ENCODE results near the gene ZMYM2. TPM values are rescaled to one million over a fixed set of nuclear protein-coding genes. Genes with fewer than 3 reads are reported as not detected.

ZMYM2 gene
- total RNA-seq, 1 donor from 2014 or later: 134 TPM

- no peak for DNase-seq (ENCODE audit: low read depth, low spot score)
- no peak for TF ChIP-seq CTCF (conservative IDR thresholded peaks at IDR 0.05)
- no peaks in the 10 kb centered on the region for H3K27me3 Mint-ChIP-seq (ENCODE audit: low read depth)
- peaks cover 6% of the 10 kb centered on the region for H3K4me1 Mint-ChIP-seq
- H3K4me3 Mint-ChIP-seq: no peak overlapping the region
- no peak overlapping the region for H3K27ac Mint-ChIP-seq (ENCODE audit: unreplicated experiment)
- H3K36me3 Mint-ChIP-seq (ENCODE audit: low read depth): peaks cover 51% of the 10 kb centered on the region
- H3K9me3 Mint-ChIP-seq: peaks cover 8% of the 10 kb centered on the region
These were observed 84.8 kb downstream of the ZMYM2 start for GRCh38 chr13:20043207-20043925.

GRCh38 chr13:20044086-20044485, 85.6 kb downstream of the ZMYM2 start:
- Mint-ChIP-seq H3K36me3 (ENCODE audit: low read depth) (peaks cover 44% of the 10 kb centered on the region), H3K27ac (ENCODE audit: unreplicated experiment) (no peak overlapping the region), H3K27me3 (ENCODE audit: low read depth) (no peaks in the 10 kb centered on the region), H3K4me1 (peaks cover 11% of the 10 kb centered on the region), H3K9me3 (peaks cover under 1% of the 10 kb centered on the region), H3K4me3 (no peak overlapping the region)
- DNase-seq (ENCODE audit: low read depth, low spot score): no peak
- TF ChIP-seq CTCF (conservative IDR thresholded peaks at IDR 0.05): no peak

GRCh38 chr13:20045950-20046548, 87.5 kb downstream of the ZMYM2 start:
- DNase-seq (ENCODE audit: low read depth, low spot score): no peak
- H3K4me3 Mint-ChIP-seq: no peak overlapping the region
- no peak for TF ChIP-seq CTCF (conservative IDR thresholded peaks at IDR 0.05)
- H3K27ac Mint-ChIP-seq (ENCODE audit: unreplicated experiment): no peak overlapping the region
- H3K36me3 Mint-ChIP-seq (ENCODE audit: low read depth): peaks cover 30% of the 10 kb centered on the region
- H3K27me3 Mint-ChIP-seq (ENCODE audit: low read depth): no peaks in the 10 kb centered on the region
- no peaks in the 10 kb centered on the region for H3K9me3 Mint-ChIP-seq
- H3K4me1 Mint-ChIP-seq: peaks cover 20% of the 10 kb centered on the region

GRCh38 chr13:20049558-20050473, 91.3 kb downstream of the ZMYM2 start:
- Mint-ChIP-seq H3K27ac (ENCODE audit: unreplicated experiment) (no peak overlapping the region), H3K4me1 (peaks cover 20% of the 10 kb centered on the region), H3K27me3 (ENCODE audit: low read depth) (no peaks in the 10 kb centered on the region), H3K4me3 (no peak overlapping the region), H3K36me3 (ENCODE audit: low read depth) (peaks cover 16% of the 10 kb centered on the region), H3K9me3 (no peaks in the 10 kb centered on the region)
- TF ChIP-seq CTCF (conservative IDR thresholded peaks at IDR 0.05): no peak
- no peak for DNase-seq (ENCODE audit: low read depth, low spot score)

GRCh38 chr13:20051366-20051765, 92.8 kb downstream of the ZMYM2 start:
- Mint-ChIP-seq H3K27ac (ENCODE audit: unreplicated experiment) (no peak overlapping the region), H3K4me1 (peaks cover 20% of the 10 kb centered on the region), H3K4me3 (no peak overlapping the region), H3K36me3 (ENCODE audit: low read depth) (peaks cover 26% of the 10 kb centered on the region), H3K27me3 (ENCODE audit: low read depth) (no peaks in the 10 kb centered on the region), H3K9me3 (no peaks in the 10 kb centered on the region)
- TF ChIP-seq CTCF (conservative IDR thresholded peaks at IDR 0.05): no peak
- DNase-seq (ENCODE audit: low read depth, low spot score): no peak

Data from neural crest cell (in vitro differentiated cells).